Measurements from ENCODE around the gene LCN1. TPM values are rescaled to one million over a fixed set of nuclear protein-coding genes. Genes with fewer than 3 reads are reported as not detected.

LCN1 gene
- total RNA-seq, 1 experiment from 2014 or later, result not detected

- H2AFZ ChIP-seq, result no peak overlapping the region
Observed at GRCh38 chr9:135515083-135515951, 5.9 kb upstream of the LCN1 start.

DNA sequence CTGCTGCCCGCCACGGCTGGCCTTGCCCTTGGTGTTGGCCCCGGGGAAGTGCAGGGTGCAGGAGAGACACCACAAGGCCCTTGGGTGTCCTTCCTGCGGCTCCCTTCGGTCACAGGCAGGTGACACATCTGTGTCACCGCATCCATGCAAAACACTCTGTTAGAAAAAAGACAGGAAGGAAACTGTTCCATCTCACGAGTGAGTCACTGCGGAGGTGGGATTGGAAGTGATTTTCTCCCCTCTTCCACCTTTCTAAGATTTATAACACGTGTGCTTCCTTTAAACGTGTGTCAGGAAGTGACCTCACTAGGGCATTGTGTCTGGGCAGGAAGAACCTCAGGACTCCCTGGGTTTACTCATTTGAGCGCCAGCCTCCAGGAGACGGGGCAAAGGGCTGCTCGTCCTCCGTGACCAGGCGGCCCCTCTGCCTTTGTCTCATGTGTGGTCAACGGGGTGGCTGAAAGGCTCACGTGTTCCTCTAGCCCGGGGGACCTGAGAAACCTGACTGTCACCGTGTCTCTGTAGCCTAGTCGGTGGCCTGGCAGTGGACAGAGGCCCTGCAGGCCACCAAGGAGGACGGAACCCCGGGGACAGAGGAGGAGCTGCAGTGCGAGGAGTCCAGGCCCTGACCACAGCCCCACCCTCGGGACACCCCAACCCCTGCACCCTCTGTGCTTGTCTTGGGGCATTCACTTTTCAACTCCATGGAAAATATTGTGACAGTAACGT is 4.9 kb upstream of the LCN1 start:
- Histone ChIP-seq H3F3A (ENCODE audit: insufficient read depth, low read depth) (no peaks in the 10 kb centered on the region), H3K4me3 (no peak overlapping the region), H4K20me1 (ENCODE audit: insufficient read depth) (no peaks in the 10 kb centered on the region), H3K9me2 (ENCODE audit: insufficient read depth) (no peaks in the 10 kb centered on the region), H3K36me3 (ENCODE audit: low read depth) (no peaks in the 10 kb centered on the region), H3K27ac (no peak overlapping the region), H3K4me2 (no peak overlapping the region), H3K9me3 (ENCODE audit: insufficient read depth, low read depth) (no peaks in the 10 kb centered on the region), H3K79me2 (ENCODE audit: low read depth) (no peaks in the 10 kb centered on the region), H3K4me1 (replicated peaks; ENCODE audit: insufficient read depth) (no peaks in the 10 kb centered on the region), H3K27me3 (ENCODE audit: insufficient read depth, low read depth) (peaks cover 43% of the 10 kb centered on the region), H2AFZ (no peak overlapping the region)
- BruUV-seq (replicated peaks), result no TSS peak
- no peak for DNase-seq
- POLR2A ChIA-PET (ENCODE audit: unreplicated experiment), result no interaction called here
- CTCF ChIA-PET, result no interaction called here
- TF ChIP-seq EZH2 (IDR thresholded peaks at IDR 0.05; ENCODE audit: low read depth), result no peak
- TF ChIP-seq CTCF (conservative IDR thresholded peaks at IDR 0.05), result no peak
- intact Hi-C loops (cut with micrococcal nuclease; ENCODE audit: unreplicated experiment), result no loop called here

More at GRCh38 chr9:135515083-135515951, 5.9 kb upstream of the LCN1 start:
- Histone ChIP-seq H3K4me2 (no peak overlapping the region), H3K36me3 (ENCODE audit: low read depth) (no peaks in the 10 kb centered on the region), H4K20me1 (ENCODE audit: insufficient read depth) (no peaks in the 10 kb centered on the region), H3K9me3 (ENCODE audit: insufficient read depth, low read depth) (no peaks in the 10 kb centered on the region), H3K79me2 (ENCODE audit: low read depth) (no peaks in the 10 kb centered on the region), H3K9me2 (ENCODE audit: insufficient read depth) (no peaks in the 10 kb centered on the region), H3F3A (ENCODE audit: insufficient read depth, low read depth) (no peaks in the 10 kb centered on the region), H3K4me3 (no peak overlapping the region), H3K4me1 (replicated peaks; ENCODE audit: insufficient read depth) (no peaks in the 10 kb centered on the region), H3K27me3 (ENCODE audit: insufficient read depth, low read depth) (peaks cover 34% of the 10 kb centered on the region), H3K27ac (no peak overlapping the region)
- no TSS peak for BruUV-seq (replicated peaks)
- ChIA-PET CTCF (no interaction called here), POLR2A (ENCODE audit: unreplicated experiment) (interaction anchor here (0.7 kb wide), 1 partner anchor 122 kb away, joined by 3 read pairs; no protein-coding TSS in a partner anchor)
- no peak for TF ChIP-seq CTCF (conservative IDR thresholded peaks at IDR 0.05)
- TF ChIP-seq EZH2 (IDR thresholded peaks at IDR 0.05; ENCODE audit: low read depth), result no peak
- no peak for DNase-seq
- intact Hi-C loops (cut with micrococcal nuclease; ENCODE audit: unreplicated experiment), result no loop called here

- DNase-seq, result no peak
- no peaks in the 10 kb centered on the region for H4K20me1 ChIP-seq (ENCODE audit: insufficient read depth)
- no peaks in the 10 kb centered on the region for H3K36me3 ChIP-seq (ENCODE audit: low read depth)
- POLR2A ChIA-PET (ENCODE audit: unreplicated experiment), result no interaction called here
- no peaks in the 10 kb centered on the region for H3K79me2 ChIP-seq (ENCODE audit: low read depth)
- CTCF ChIA-PET, result no interaction called here
- no peak overlapping the region for H3K27ac ChIP-seq
- H3K4me1 ChIP-seq (replicated peaks; ENCODE audit: insufficient read depth), result no peaks in the 10 kb centered on the region
- no peaks in the 10 kb centered on the region for H3F3A ChIP-seq (ENCODE audit: insufficient read depth, low read depth)
- no peaks in the 10 kb centered on the region for H3K9me2 ChIP-seq (ENCODE audit: insufficient read depth)
- H2AFZ ChIP-seq, result no peak overlapping the region
- no peak overlapping the region for H3K4me2 ChIP-seq
- no peaks in the 10 kb centered on the region for H3K9me3 ChIP-seq (ENCODE audit: insufficient read depth, low read depth)
- peaks cover 47% of the 10 kb centered on the region for H3K27me3 ChIP-seq (ENCODE audit: insufficient read depth, low read depth)
- intact Hi-C loops (cut with micrococcal nuclease; ENCODE audit: unreplicated experiment), result no loop called here
- TF ChIP-seq CTCF (conservative IDR thresholded peaks at IDR 0.05), result no peak
- TF ChIP-seq EZH2 (IDR thresholded peaks at IDR 0.05; ENCODE audit: low read depth), result no peak
- H3K4me3 ChIP-seq, result no peak overlapping the region
- BruUV-seq (replicated peaks), result no TSS peak
Observed at GRCh38 chr9:135517407-135517822, 3.8 kb upstream of the LCN1 start.

All from PC-9 (cell line).